Mesenchymal stem cell (in vitro differentiated cells and primary cell): ENCODE results near the gene TUBB3.

Experiments
- DNase-seq: peaks from one replicate; pipeline ENCODE4 v3.0.0-alpha.2; 2013
- H2AFZ ChIP-seq: one replicate; pipeline ENCODE4 v1.6.1; 2013; ENCODE audit warnings: low read depth, mild to moderate bottlenecking, control low read depth, inconsistent platforms, low read length, moderate library complexity
- H2AK5ac ChIP-seq: 2 replicates; pipeline ENCODE4 v1.6.1; 2013; ENCODE audit warnings: low read length, moderate library complexity, mild to moderate bottlenecking, inconsistent platforms; ENCODE audit not compliant: severe bottlenecking
- H2BK120ac ChIP-seq: one replicate; pipeline ENCODE4 v1.6.1; 2013; ENCODE audit warnings: low read depth, mild to moderate bottlenecking, inconsistent platforms, low read length, moderate library complexity
- H2BK12ac ChIP-seq, 2 experiments: one replicate each; pipeline ENCODE4 v1.6.1; 2013; ENCODE audit warnings: inconsistent platforms in 2 of 2, low read length in 2 of 2, mild to moderate bottlenecking in 2 of 2, moderate library complexity in 2 of 2, control low read depth in 1 of 2
- H2BK15ac ChIP-seq: one replicate; pipeline ENCODE4 v1.6.1; 2013; ENCODE audit warnings: mild to moderate bottlenecking, low read depth, inconsistent platforms; ENCODE audit not compliant: poor library complexity, severe bottlenecking
- H2BK5ac ChIP-seq: 2 replicates; pipeline ENCODE4 v1.6.1; 2013; ENCODE audit warnings: low read depth, mild to moderate bottlenecking, low read length, control low read depth, inconsistent platforms; ENCODE audit not compliant: poor library complexity, severe bottlenecking
- H3K14ac ChIP-seq, 2 experiments: one replicate each; pipeline ENCODE4 v1.6.1; 2013; ENCODE audit warnings: inconsistent platforms in 2 of 2, low read length in 2 of 2, control low read depth in 1 of 2, mild to moderate bottlenecking in 1 of 2, moderate library complexity in 1 of 2
- H3K18ac ChIP-seq, 2 experiments: one replicate each; pipeline ENCODE4 v1.6.1; 2013; ENCODE audit warnings: inconsistent platforms in 2 of 2, low read length in 2 of 2, control low read depth in 1 of 2, low read depth in 1 of 2, mild to moderate bottlenecking in 1 of 2
- H3K23ac ChIP-seq, 2 experiments: one replicate each; pipeline ENCODE4 v1.6.1; 2013; ENCODE audit warnings: inconsistent platforms in 2 of 2, low read length in 2 of 2, mild to moderate bottlenecking in 2 of 2, moderate library complexity in 2 of 2, control low read depth in 1 of 2
- H3K27ac ChIP-seq: 2 replicates; pipeline ENCODE4 v1.5.1; 2013; ENCODE audit warnings: mild to moderate bottlenecking, moderate library complexity, low read length, control low read depth, inconsistent platforms; ENCODE audit not compliant: poor library complexity, severe bottlenecking
- H3K27me3 ChIP-seq, 2 experiments: 2 replicates each; pipeline versions ENCODE4 v1.6.1 to v1.7.0; 2013; ENCODE audit warnings: low read length in 2 of 2, mild to moderate bottlenecking in 2 of 2, moderate library complexity in 2 of 2, control low read depth in 1 of 2, inconsistent platforms in 1 of 2; ENCODE audit not compliant: control insufficient read depth in 1 of 2, insufficient read depth in 1 of 2
- H3K36me3 ChIP-seq, 2 experiments: 2 replicates each; pipeline versions ENCODE4 v1.6.1 to v1.7.0; 2013; ENCODE audit warnings: low read length in 2 of 2, control low read depth in 1 of 2, inconsistent platforms in 1 of 2, low read depth in 1 of 2, mild to moderate bottlenecking in 1 of 2; ENCODE audit not compliant: insufficient read depth in 2 of 2, control insufficient read depth in 1 of 2
- H3K4ac ChIP-seq, 2 experiments: one replicate each; pipeline ENCODE4 v1.6.1; 2013; ENCODE audit warnings: inconsistent platforms in 2 of 2, low read length in 2 of 2, mild to moderate bottlenecking in 2 of 2, moderate library complexity in 2 of 2, control low read depth in 1 of 2, low read depth in 1 of 2
- H3K4me1 ChIP-seq: 2 replicates; pipeline ENCODE4 v1.6.1; 2013; ENCODE audit warnings: low read depth, low read length, control low read depth; ENCODE audit not compliant: control insufficient read depth, insufficient read depth
- H3K4me2 ChIP-seq: 2 replicates; pipeline ENCODE4 v1.6.1; 2013; ENCODE audit warnings: low read length, mild to moderate bottlenecking, inconsistent platforms; ENCODE audit not compliant: poor library complexity, severe bottlenecking
- H3K4me3 ChIP-seq, 2 experiments: 2 replicates each; pipeline versions ENCODE4 v1.5.1 to v1.7.0; 2013; ENCODE audit warnings: low read length in 2 of 2, mild to moderate bottlenecking in 2 of 2, control low read depth in 1 of 2, low read depth in 1 of 2; ENCODE audit not compliant: insufficient read depth in 1 of 2
- H3K79me1 ChIP-seq: replicated peaks from 2 replicates; pipeline ENCODE4 v1.6.1; 2013; ENCODE audit warnings: mild to moderate bottlenecking, control low read depth, low read length, inconsistent platforms; ENCODE audit not compliant: poor library complexity, severe bottlenecking
- H3K9ac ChIP-seq: 2 replicates; pipeline ENCODE4 v1.7.0; 2013; ENCODE audit warnings: mild to moderate bottlenecking, low read length, moderate library complexity
- H3K9me3 ChIP-seq: 2 replicates; pipeline ENCODE4 v1.7.0; 2013; ENCODE audit warnings: mild to moderate bottlenecking, low read length; ENCODE audit not compliant: control insufficient read depth
- H4K8ac ChIP-seq: one replicate; pipeline ENCODE4 v1.6.1; 2013; ENCODE audit warnings: inconsistent platforms, mild to moderate bottlenecking, low read length, moderate library complexity
- H4K91ac ChIP-seq: one replicate; pipeline ENCODE4 v1.6.1; 2013; ENCODE audit warnings: mild to moderate bottlenecking, low read length, inconsistent platforms
- WGBS: methylation state at CpG from one replicate; pipeline ENCODE4 v1.1.7; 2013; ENCODE audit warnings: mixed read lengths; 5-methylcytosine and 5-hydroxymethylcytosine counted together

Gene TUBB3

GRCh38 chr16:89898201-89898967, 24.8 kb upstream of the TUBB3 start:
- Histone ChIP-seq H3K4me2 (no peak overlapping the region), H3K4me1 (no peaks in the 10 kb centered on the region)
- WGBS = 98% methylated on average over 36 of the region's 36 CpGs

GRCh38 chr16:89899879-89900481, 23.2 kb upstream of the TUBB3 start:
- no peak overlapping the region for H3K23ac ChIP-seq
- peaks cover 81 to 85% of the 10 kb centered on the region in 2 experiments for H3K36me3 ChIP-seq
- no peak overlapping the region for H2AFZ ChIP-seq
- 95% methylated on average over 20 of the region's 20 CpGs for WGBS
- peaks cover 46% of the 10 kb centered on the region for H3K79me1 ChIP-seq
- no peak overlapping the region for H3K4me2 ChIP-seq
- H3K4me1 ChIP-seq = no peaks in the 10 kb centered on the region
- H2AK5ac ChIP-seq = no peak overlapping the region
- no peak overlapping the region for H4K91ac ChIP-seq
- no peak overlapping the region for H2BK5ac ChIP-seq
- no peaks in the 10 kb centered on the region for H3K9me3 ChIP-seq
- no peak overlapping the region for H2BK120ac ChIP-seq
- H3K4ac ChIP-seq = no peak overlapping the region
- H2BK15ac ChIP-seq = no peak overlapping the region
- H3K4me3 ChIP-seq = no peak overlapping the region
- DNase-seq = no peak
- no peak overlapping the region for H4K8ac ChIP-seq
- H3K18ac ChIP-seq = no peak overlapping the region
- H3K9ac ChIP-seq = no peak overlapping the region
- H3K27ac ChIP-seq = no peak overlapping the region
- no peak overlapping the region for H3K14ac ChIP-seq
- no peak overlapping the region for H2BK12ac ChIP-seq
- no peaks in the 10 kb centered on the region for H3K27me3 ChIP-seq

More at GRCh38 chr16:89898201-89898967, 24.8 kb upstream of the TUBB3 start:
- Histone ChIP-seq H3K14ac (no peak overlapping the region), H3K4me3 (no peak overlapping the region), H2BK15ac (no peak overlapping the region), H2AK5ac (no peak overlapping the region), H2BK120ac (no peak overlapping the region), H3K79me1 (peaks cover 47% of the 10 kb centered on the region), H4K8ac (no peak overlapping the region), H3K23ac (no peak overlapping the region), H3K27ac (no peak overlapping the region), H2BK12ac (no peak overlapping the region), H3K9me3 (no peaks in the 10 kb centered on the region), H3K36me3 (peaks cover 80 to 85% of the 10 kb centered on the region in 2 experiments), H3K4ac (no peak overlapping the region), H4K91ac (no peak overlapping the region), H3K18ac (no peak overlapping the region), H2BK5ac (no peak overlapping the region), H3K9ac (no peak overlapping the region), H2AFZ (no peak overlapping the region), H3K27me3 (no peaks in the 10 kb centered on the region)
- no peak for DNase-seq

- H3K27me3 ChIP-seq = no peaks in the 10 kb centered on the region
- no peak overlapping the region for H3K18ac ChIP-seq
- no peak overlapping the region for H4K8ac ChIP-seq
- H2AK5ac ChIP-seq = no peak overlapping the region
- peaks cover 39% of the 10 kb centered on the region for H3K79me1 ChIP-seq
- no peak overlapping the region for H4K91ac ChIP-seq
- no peak for DNase-seq
- no peak overlapping the region for H3K9ac ChIP-seq
- no peak overlapping the region for H2AFZ ChIP-seq
- no peak overlapping the region for H3K27ac ChIP-seq
- 98% methylated on average over 17 of the region's 17 CpGs for WGBS
- H3K4me1 ChIP-seq = no peaks in the 10 kb centered on the region
- no peak overlapping the region for H2BK12ac ChIP-seq
- no peak overlapping the region for H2BK5ac ChIP-seq
- H3K36me3 ChIP-seq = peaks cover 81 to 85% of the 10 kb centered on the region in 2 experiments
- no peak overlapping the region for H3K4me2 ChIP-seq
- H3K4me3 ChIP-seq = no peak overlapping the region
- H2BK15ac ChIP-seq = no peak overlapping the region
- no peak overlapping the region for H2BK120ac ChIP-seq
- H3K14ac ChIP-seq = no peak overlapping the region
- H3K23ac ChIP-seq = no peak overlapping the region
- H3K4ac ChIP-seq = no peak overlapping the region
- no peaks in the 10 kb centered on the region for H3K9me3 ChIP-seq
Observed at GRCh38 chr16:89900885-89901284, 22.3 kb upstream of the TUBB3 start.

- Histone ChIP-seq H2AK5ac (no peak overlapping the region), H3K4ac (no peak overlapping the region), H4K91ac (no peak overlapping the region), H3K9me3 (no peaks in the 10 kb centered on the region), H3K9ac (no peak overlapping the region), H3K27ac (no peak overlapping the region), H2BK5ac (no peak overlapping the region), H3K4me1 (no peaks in the 10 kb centered on the region), H3K14ac (peak overlapping the region in 1 of 2 experiments; percentile 38), H3K23ac (no peak overlapping the region), H3K79me1 (peaks cover 30% of the 10 kb centered on the region), H3K18ac (no peak overlapping the region), H3K4me3 (no peak overlapping the region), H2BK12ac (peak overlapping the region in 1 of 2 experiments; percentile 25), H3K27me3 (no peaks in the 10 kb centered on the region), H2BK120ac (no peak overlapping the region), H2BK15ac (no peak overlapping the region), H3K36me3 (peaks cover 77 to 88% of the 10 kb centered on the region in 2 experiments), H4K8ac (no peak overlapping the region), H2AFZ (no peak overlapping the region), H3K4me2 (no peak overlapping the region)
- no peak for DNase-seq
- 98% methylated on average over 11 of the region's 11 CpGs for WGBS
Observed at GRCh38 chr16:89902980-89903379, 20.2 kb upstream of the TUBB3 start.
